K562 (cell line): Measurements from ENCODE around the gene SPTLC2. TPM values are rescaled to one million over a fixed set of nuclear protein-coding genes. Genes with fewer than 3 reads are reported as not detected.

Experiments
- ATAC-seq: fragments of 200-7000 bp; cut with Tn5 transposase; 3 replicates; pipeline ENCODE4 v1.9.1; 2020; ENCODE audit warnings: moderate library complexity
- BruUV-seq: library from RNA; stranded (reverse); fragments of 400-500 nt; replicated peaks from 2 replicates; lab custom pipeline; 2021; lab: Mats Ljungman, UMichigan
- CTCF ChIA-PET: fragments of 300-600 bp; formaldehyde crosslinking; extraction: SDS; loops from one replicate; lab custom pipeline; 2021; ENCODE audit warnings: low intra/inter-chr PET ratio; lab: Yijun Ruan, JAX
- POLR2A ChIA-PET: fragments of 300-600, 350-650 bp; sonication (Branson Sonifier 250); formaldehyde crosslinking; extraction: SDS; loops from one replicate; lab custom pipeline; 2021; ENCODE audit warnings: antibody characterized with exemption, inconsistent platforms; lab: Yijun Ruan, JAX
- DNase-seq, 4 experiments: peaks; one replicate each; pipeline versions ENCODE4 v3.0.0 to v3.0.0-alpha.2; 2011 to 2018; ENCODE audit warnings: low spot score in 3 of 4, mixed read lengths in 3 of 4; ENCODE audit errors: extremely low read depth in 1 of 4
- FAIRE-seq: peaks from 2 replicates; lab custom pipeline; 2011; peaks lifted over from hg19 to GRCh38; lab: Jason Lieb, UNC
- H2AFZ ChIP-seq: 2 replicates; pipeline ENCODE4 v1.6.0; 2011; ENCODE audit warnings: low read depth, low read length, control low read depth, inconsistent platforms
- H3K27ac ChIP-seq: fragments of 200-600 bp; 3 replicates; pipeline ENCODE4 v1.8.0; 2011; ENCODE audit warnings: low read depth, mild to moderate bottlenecking, control low read depth, inconsistent platforms, low read length, moderate library complexity, mixed read lengths; ENCODE audit errors: extremely low read depth
- H3K27me3 ChIP-seq, 2 experiments: fragments of 300-600 bp in 1 of 2; 2 replicates in 1 of 2; 3 replicates in 1 of 2; pipeline versions ENCODE4 v1.6.0 to v1.8.0; 2011; ENCODE audit warnings: inconsistent platforms in 2 of 2, low read length in 2 of 2, mild to moderate bottlenecking in 1 of 2, mixed read lengths in 1 of 2, moderate library complexity in 1 of 2; ENCODE audit not compliant: control insufficient read depth in 2 of 2, insufficient read depth in 2 of 2
- H3K36me3 ChIP-seq: fragments of 300-600 bp; 3 replicates; pipeline ENCODE4 v1.8.0; 2011; ENCODE audit warnings: mild to moderate bottlenecking, low read length, inconsistent platforms; ENCODE audit not compliant: control insufficient read depth, insufficient read depth
- H3K4me1 ChIP-seq, 2 experiments: fragments of 200-600 bp in 1 of 2; replicated peaks in 1 of 2; 2 replicates in 1 of 2; 3 replicates in 1 of 2; pipeline versions ENCODE4 v1.5.1 to v1.8.0; 2011; ENCODE audit warnings: inconsistent platforms in 2 of 2, low read length in 2 of 2, mild to moderate bottlenecking in 1 of 2, mixed read lengths in 1 of 2, moderate library complexity in 1 of 2; ENCODE audit not compliant: control insufficient read depth in 2 of 2, insufficient read depth in 2 of 2
- H3K4me2 ChIP-seq: 2 replicates; pipeline ENCODE4 v1.6.1; 2011; ENCODE audit warnings: low read length, control low read depth, inconsistent platforms, mixed read lengths; ENCODE audit not compliant: insufficient read depth
- H3K4me3 ChIP-seq: fragments of 200-600 bp; sonication (generic), shearing (Covaris generic); 2 replicates; pipeline ENCODE4 v1.5.1; 2016; ENCODE audit warnings: control low read depth, inconsistent platforms
- H3K79me2 ChIP-seq: fragments of 200-600 bp; 3 replicates; pipeline ENCODE4 v1.8.0; 2011; ENCODE audit warnings: low read length, inconsistent platforms; ENCODE audit not compliant: control insufficient read depth, insufficient read depth
- H3K9ac ChIP-seq, 2 experiments: 2 replicates each; pipeline versions ENCODE4 v1.6.0 to v1.6.1; 2011; ENCODE audit warnings: low read depth in 2 of 2, low read length in 2 of 2, control low read depth in 1 of 2, inconsistent platforms in 1 of 2, mild to moderate bottlenecking in 1 of 2, mixed read lengths in 1 of 2; ENCODE audit not compliant: insufficient read depth in 1 of 2
- H3K9me1 ChIP-seq: one replicate; pipeline ENCODE4 v1.6.0; 2011; ENCODE audit warnings: inconsistent platforms, mild to moderate bottlenecking, low read length, moderate library complexity; ENCODE audit not compliant: control insufficient read depth, insufficient read depth
- H3K9me3 ChIP-seq: replicated peaks from 2 replicates; pipeline ENCODE4 v1.5.1; 2011; ENCODE audit warnings: low read depth, low read length, inconsistent platforms; ENCODE audit not compliant: control insufficient read depth, insufficient read depth
- H4K20me1 ChIP-seq: replicated peaks from 2 replicates; pipeline ENCODE4 v1.6.1; 2011; ENCODE audit warnings: low read length, inconsistent platforms, mixed read lengths; ENCODE audit not compliant: control insufficient read depth, insufficient read depth
- MTA2 ChIP-seq: fragments of 450-650 bp; IDR thresholded peaks from 2 replicates; pipeline ENCODE4 v1.6.1; 2016; ENCODE audit warnings: low read depth
- SMAD2 ChIP-seq: fragments of 150-350 bp; IDR thresholded peaks from 2 replicates; pipeline ENCODE4 v1.6.1; 2014; ENCODE audit warnings: low read depth, mild to moderate bottlenecking, low read length
- SMARCA4 ChIP-seq: fragments of 450-650 bp; IDR thresholded peaks from 2 replicates; pipeline ENCODE4 v1.6.1; 2016
- WGBS: fragments of 100-300 bp; shearing (Covaris generic); methylation state at CpG from one replicate; pipeline ENCODE4 v1.1.6; 2016; ENCODE audit warnings: low coverage, mixed read lengths; ENCODE audit not compliant: insufficient coverage; ENCODE audit errors: missing lambda C conversion rate; 5-methylcytosine and 5-hydroxymethylcytosine counted together
- in situ Hi-C: fragments of 300-500 bp; cut with MboI; formaldehyde crosslinking; loops from 4 replicates; pipeline ENCODE4 v1.15.0; 2018; ENCODE audit warnings: inconsistent platforms, mixed read lengths
- intact Hi-C: fragments of 100-400 bp; cut with micrococcal nuclease; formaldehyde crosslinking; loops from 2 replicates; pipeline ENCODE4 v1.14.2; 2022
- polyA plus RNA-seq, 8 experiments: library from polyadenylated mRNA; depleted of rRNA in 4 of 8; stranded (reverse) in 5 of 8; unstranded in 3 of 8; fragments of >200 nt; fragmentation: Nextera tagmentation in 2 of 8; fragmentation: Illumina TruSeq in 1 of 8; extraction: Ambion mirVana in 2 of 8; extraction: Trizol in 1 of 8; gene quantifications; 2 replicates each; pipeline versions ENCODE4 v1.2.1 to v1.2.3, GENCODE V29; 2011 to 2014; ENCODE audit warnings: inconsistent platforms in 1 of 8, missing spikeins in 1 of 8
- total RNA-seq, 7 experiments: library from RNA; depleted of rRNA in 6 of 7; stranded (reverse); fragments of >200 nt in 6 of 7; fragmentation: Illumina TruSeq in 2 of 7; extraction: Trizol in 2 of 7; gene quantifications; 2 replicates each; pipeline versions ENCODE4 v1.2.1 to v1.2.3, GENCODE V29; 2011 to 2021; ENCODE audit warnings: low replicate concordance in 1 of 7
- TF ChIP-seq, protein P1 (sequence below): fragments of 450-650 bp; IDR thresholded peaks from 2 replicates; pipeline ENCODE4 v1.6.1; 2014; ENCODE audit warnings: low read depth, mild to moderate bottlenecking, moderate library complexity, borderline replicate concordance
- TF ChIP-seq, protein P2 (sequence below), 2 experiments: fragments of 450-650 bp in 1 of 2; sonication (generic) in 1 of 2; formaldehyde crosslinking in 1 of 2; IDR thresholded peaks in 1 of 2; conservative IDR thresholded peaks in 1 of 2; 2 replicates each; pipeline versions ENCODE4 v1.6.1 to v1.8.1; 2016 to 2023; ENCODE audit warnings: mild to moderate bottlenecking in 2 of 2, moderate library complexity in 2 of 2, inconsistent platforms in 1 of 2, missing genetic modification reagents in 1 of 2
- TF ChIP-seq, protein P3 (sequence below): sonication (generic); formaldehyde crosslinking; IDR thresholded peaks from 2 replicates; pipeline ENCODE4 v1.8.1; 2023; ENCODE audit warnings: missing genetic modification reagents, mild to moderate bottlenecking, borderline replicate concordance

The SPTLC2 gene
- total and polyA plus RNA-seq, 9 of the 15 experiments (the other 6 are each of a cell fraction or from before 2014, with no cell fraction given), result 4.5 to 30.4 (median 14.0) TPM

DNA sequence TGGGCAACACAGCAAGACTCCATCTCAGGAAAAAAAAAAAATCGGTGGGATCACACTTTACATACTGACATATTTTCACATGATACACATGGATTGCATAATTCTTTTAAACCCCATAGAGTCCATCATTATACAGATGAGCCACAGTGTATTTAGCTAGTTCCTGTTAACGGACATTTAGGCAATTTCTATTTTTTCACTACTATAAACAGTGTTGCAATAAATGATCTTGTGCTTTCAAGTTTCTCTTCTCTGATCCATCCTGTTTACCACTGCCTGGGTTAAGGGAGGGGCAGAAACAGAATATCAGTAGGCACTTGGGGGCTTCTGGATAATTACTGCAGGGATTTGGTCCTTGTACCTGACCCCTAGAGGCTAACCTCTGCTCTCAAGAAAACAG lies 43.4 kb upstream of the SPTLC2 start:
- ATAC-seq (no peak), DNase-seq (no peak), FAIRE-seq (no peak)
- Histone ChIP-seq H3K9me1 (no peaks in the 10 kb centered on the region), H3K4me2 (no peak overlapping the region), H3K9me3 (no peaks in the 10 kb centered on the region), H3K4me1 (no peaks in the 10 kb centered on the region; a peak in 3 of 5 replicates), H3K36me3 (no peaks in the 10 kb centered on the region), H2AFZ (no peak overlapping the region), H3K79me2 (no peaks in the 10 kb centered on the region), H4K20me1 (no peaks in the 10 kb centered on the region), H3K27ac (no peak overlapping the region), H3K9ac (no peak overlapping the region), H3K27me3 (no peaks in the 10 kb centered on the region), H3K4me3 (no peak overlapping the region)
- intact Hi-C loops (loop anchor here (10.0 kb wide), 2 partner anchors 155 to 305 kb away; no protein-coding TSS in a partner anchor), in situ Hi-C loops (loop anchor here (25.0 kb wide), 1 partner anchor 927 kb away; no protein-coding TSS in a partner anchor)
- no TSS peak for BruUV-seq
- CTCF ChIA-PET, result no interaction called here
- POLR2A ChIA-PET, result no interaction called here
- WGBS, result 0% methylated on average over 2 of the region's 2 CpGs
- TF ChIP-seq, protein P1, sequence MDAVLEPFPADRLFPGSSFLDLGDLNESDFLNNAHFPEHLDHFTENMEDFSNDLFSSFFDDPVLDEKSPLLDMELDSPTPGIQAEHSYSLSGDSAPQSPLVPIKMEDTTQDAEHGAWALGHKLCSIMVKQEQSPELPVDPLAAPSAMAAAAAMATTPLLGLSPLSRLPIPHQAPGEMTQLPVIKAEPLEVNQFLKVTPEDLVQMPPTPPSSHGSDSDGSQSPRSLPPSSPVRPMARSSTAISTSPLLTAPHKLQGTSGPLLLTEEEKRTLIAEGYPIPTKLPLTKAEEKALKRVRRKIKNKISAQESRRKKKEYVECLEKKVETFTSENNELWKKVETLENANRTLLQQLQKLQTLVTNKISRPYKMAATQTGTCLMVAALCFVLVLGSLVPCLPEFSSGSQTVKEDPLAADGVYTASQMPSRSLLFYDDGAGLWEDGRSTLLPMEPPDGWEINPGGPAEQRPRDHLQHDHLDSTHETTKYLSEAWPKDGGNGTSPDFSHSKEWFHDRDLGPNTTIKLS, result no peak
- TF ChIP-seq MTA2 (no peak), SMARCA4 (no peak), SMAD2 (no peak)
- TF ChIP-seq, protein P2, sequence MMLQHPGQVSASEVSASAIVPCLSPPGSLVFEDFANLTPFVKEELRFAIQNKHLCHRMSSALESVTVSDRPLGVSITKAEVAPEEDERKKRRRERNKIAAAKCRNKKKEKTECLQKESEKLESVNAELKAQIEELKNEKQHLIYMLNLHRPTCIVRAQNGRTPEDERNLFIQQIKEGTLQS (IDR thresholded peaks at IDR 0.05), result no peak
- TF ChIP-seq, protein P2 (CRISPR knock-in tag; conservative IDR thresholded peaks at IDR 0.05), result no peak
- TF ChIP-seq, protein P3, sequence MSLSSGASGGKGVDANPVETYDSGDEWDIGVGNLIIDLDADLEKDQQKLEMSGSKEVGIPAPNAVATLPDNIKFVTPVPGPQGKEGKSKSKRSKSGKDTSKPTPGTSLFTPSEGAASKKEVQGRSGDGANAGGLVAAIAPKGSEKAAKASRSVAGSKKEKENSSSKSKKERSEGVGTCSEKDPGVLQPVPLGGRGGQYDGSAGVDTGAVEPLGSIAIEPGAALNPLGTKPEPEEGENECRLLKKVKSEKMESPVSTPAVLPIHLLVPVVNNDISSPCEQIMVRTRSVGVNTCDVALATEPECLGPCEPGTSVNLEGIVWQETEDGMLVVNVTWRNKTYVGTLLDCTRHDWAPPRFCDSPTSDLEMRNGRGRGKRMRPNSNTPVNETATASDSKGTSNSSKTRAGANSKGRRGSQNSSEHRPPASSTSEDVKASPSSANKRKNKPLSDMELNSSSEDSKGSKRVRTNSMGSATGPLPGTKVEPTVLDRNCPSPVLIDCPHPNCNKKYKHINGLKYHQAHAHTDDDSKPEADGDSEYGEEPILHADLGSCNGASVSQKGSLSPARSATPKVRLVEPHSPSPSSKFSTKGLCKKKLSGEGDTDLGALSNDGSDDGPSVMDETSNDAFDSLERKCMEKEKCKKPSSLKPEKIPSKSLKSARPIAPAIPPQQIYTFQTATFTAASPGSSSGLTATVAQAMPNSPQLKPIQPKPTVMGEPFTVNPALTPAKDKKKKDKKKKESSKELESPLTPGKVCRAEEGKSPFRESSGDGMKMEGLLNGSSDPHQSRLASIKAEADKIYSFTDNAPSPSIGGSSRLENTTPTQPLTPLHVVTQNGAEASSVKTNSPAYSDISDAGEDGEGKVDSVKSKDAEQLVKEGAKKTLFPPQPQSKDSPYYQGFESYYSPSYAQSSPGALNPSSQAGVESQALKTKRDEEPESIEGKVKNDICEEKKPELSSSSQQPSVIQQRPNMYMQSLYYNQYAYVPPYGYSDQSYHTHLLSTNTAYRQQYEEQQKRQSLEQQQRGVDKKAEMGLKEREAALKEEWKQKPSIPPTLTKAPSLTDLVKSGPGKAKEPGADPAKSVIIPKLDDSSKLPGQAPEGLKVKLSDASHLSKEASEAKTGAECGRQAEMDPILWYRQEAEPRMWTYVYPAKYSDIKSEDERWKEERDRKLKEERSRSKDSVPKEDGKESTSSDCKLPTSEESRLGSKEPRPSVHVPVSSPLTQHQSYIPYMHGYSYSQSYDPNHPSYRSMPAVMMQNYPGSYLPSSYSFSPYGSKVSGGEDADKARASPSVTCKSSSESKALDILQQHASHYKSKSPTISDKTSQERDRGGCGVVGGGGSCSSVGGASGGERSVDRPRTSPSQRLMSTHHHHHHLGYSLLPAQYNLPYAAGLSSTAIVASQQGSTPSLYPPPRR (CRISPR knock-in tag), result no peak
